Stimulated activated CD8-positive, alpha-beta memory T cell treated with anti-CD3 and anti-CD28 coated beads, Interleukin-4, amount 100 ng/mL, for 24 hours (primary cell): ENCODE measurements around the gene BRSK1.

Experiments used
- DNase-seq: peaks from one replicate; pipeline ENCODE4 v3.0.0-alpha.2; 2020; ENCODE audit warnings: low read depth

The BRSK1 gene

DNA sequence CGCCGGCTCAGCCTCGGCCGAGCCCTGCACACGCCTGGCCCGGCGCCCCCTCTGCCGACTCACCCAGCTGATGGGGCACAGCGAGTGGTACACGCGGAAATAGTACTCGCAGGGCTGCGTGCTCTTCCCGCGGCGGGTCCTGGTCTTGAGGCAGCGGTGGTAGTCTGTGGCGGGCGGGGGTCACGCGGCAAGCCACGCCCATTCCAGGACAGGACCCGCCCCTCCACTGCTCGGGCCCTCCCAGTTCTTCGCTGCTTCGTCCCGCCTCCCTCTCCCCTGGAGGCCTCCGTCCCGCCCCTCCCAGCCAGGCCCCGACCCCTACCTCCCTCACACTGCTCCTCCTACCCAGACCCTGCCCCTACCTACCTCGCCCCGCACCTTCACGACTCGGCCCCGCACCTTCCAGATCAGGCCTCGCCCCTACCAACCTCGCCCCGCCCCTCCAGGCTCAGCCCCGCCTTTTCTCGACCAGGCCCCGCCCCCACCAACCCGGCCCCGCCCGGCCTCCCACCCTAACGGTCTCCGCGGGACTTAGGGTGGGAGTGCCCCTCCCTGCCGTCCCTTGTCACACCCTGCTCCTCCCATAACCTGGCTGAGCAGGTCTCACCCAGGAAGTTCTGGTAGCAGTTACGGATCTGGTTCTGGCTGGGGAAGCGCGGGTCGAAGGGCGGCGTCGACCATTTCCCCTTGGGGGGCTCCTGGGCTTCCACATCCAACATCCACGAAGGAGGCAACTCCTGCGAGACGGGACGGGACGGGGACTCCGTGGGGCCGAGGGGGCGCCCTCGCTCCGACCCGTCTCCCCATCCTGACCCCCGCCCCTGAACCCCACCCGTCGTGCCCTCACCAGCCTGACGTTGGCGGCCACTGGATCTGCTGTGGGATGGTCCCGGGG is 70.3 kb downstream of the BRSK1 start:
- DNase-seq, result peak; percentile 38

DNA sequence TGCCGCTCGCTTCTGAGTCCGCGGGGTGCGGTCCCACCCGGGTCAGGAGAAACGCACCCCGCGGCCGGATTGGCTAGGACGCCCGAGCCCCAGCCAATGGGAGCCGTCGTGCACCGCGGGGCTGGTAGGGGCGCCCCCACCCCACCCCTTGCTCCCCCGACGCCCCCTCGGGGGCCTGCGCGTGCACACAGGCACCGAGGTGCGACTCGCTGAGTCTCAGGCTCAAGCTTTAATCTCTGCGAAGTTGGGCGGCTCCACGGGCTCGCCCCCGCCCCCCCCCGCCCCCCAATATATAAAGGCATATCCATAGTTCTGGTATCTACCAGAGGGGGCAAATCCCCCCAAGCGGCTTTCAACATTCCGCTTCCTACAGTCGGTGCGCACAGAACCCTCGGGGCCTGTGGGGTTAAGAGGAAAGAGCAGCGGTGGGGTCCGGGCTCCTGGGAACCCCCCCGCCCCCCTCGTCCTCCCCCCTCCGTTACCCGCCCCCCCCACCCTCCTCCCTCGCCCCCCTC is 71.0 kb downstream of the BRSK1 start, which contains the start of gene COX6B2:
Gene COX6B2, minus strand, starts transcription at position 22 of the 515 bp plus-strand sequence. CDS start 198 bp downstream, outside the sequence.
- DNase-seq, result no peak

GRCh38 chr19:55355213-55355821 is 71.5 kb downstream of the BRSK1 start:
- DNase-seq, result no peak

DNA sequence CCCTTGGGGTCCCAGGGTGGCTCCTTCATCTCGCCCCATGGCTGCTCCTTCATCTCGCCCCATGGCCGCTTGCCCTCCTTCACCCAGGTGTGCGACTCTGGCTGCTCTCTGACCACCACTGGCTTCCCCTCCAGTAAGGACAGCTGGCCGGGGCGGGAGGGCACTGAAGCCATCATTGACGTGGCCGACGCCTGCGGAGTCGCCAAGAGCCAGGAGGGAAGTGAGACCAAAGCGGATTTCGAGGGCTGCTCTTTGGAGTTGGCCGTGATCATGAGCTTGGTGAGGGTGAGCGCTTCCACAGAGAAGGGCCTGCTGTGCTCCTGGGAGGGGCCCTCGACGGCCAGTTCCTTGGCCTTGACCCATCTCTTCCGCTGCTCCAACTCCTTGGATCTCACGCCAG is 74.7 kb downstream of the BRSK1 start:
- DNase-seq, result no peak

DNA sequence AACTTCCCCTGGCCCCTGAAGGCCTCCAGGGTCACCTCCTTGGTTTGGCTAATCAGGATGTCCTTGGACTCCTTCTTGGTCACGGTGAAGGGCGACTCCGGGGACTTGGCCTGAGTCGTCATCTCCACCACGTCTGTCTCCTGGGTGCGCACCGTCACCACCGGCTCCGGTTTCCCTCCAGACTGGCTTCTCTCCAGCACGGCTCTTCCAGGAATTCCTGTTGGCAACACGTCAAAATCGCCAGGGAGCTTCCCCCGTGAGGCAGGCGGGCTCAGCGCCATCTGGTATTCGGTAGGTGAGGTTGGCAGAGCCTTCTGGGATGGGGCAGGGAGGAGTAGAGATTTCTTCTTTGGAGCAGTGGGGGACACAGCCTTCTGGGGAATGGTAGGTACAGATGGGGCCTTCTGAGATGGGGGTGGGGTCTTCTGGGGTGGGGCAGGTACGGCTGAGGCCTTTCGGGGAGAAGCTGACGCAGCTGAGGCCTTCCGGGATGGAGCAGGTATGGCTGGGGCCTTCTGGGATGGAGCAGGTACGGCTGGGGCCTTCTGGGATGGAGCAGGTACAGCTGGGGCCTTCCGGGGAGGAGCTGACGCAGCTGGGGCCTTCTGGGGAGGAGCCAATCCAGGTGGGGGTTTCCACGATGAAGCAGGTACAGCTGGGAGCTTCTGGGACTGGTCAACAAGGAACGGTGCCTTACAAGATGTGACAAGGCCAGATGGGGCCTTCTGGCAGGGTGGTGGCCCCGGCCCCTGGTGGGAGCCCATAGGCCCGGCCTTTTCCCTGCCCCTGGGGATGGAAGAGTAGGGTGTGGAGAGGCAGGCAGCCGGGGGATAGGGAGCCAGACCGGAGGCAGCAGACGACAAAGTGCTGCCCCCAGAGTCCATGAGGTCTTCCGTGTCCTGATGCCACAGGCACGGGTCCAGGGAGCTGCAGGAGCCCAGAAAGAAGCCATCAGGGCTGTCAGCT is 75.4 kb downstream of the BRSK1 start:
- no peak for DNase-seq

DNA sequence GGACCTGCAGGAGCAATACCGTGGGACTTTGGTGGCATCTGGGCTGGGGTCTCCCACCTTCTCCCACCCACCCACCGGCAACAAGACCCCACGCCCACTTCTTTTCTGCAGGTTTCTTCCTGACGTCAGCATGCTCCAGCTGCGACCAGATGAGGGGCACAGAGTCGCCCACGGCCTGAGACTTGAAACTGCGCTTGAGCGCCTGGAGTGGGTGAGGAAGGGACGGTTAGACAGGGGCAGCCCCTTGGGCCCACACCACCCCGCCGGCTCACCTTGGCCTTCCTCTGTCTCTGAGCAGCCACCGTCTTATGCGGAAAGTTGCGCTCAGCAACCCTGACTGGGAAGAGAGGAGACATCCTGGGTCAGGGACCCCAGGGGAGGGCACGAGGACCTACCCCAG is 77.1 kb downstream of the BRSK1 start:
- no peak for DNase-seq
